Peyer's patch (tissue), 4 donors: Measurements from ENCODE around the gene CREB3L1.

Experiments
- POLR2A ChIP-seq, 2 donors: fragments of 450-650 bp; IDR thresholded peaks; one replicate each; pipeline ENCODE4 v1.5.1; 2017; ENCODE audit warnings: antibody characterized with exemption in 2 of 2, mild to moderate bottlenecking in 2 of 2, moderate library complexity in 2 of 2
- TF ChIP-seq, protein P1 (sequence below), 6 experiments: fragments of 450-650 bp in 4 of 6; fragments of 200-600 bp in 2 of 6; sonication (generic) in 1 of 6; IDR thresholded peaks; one replicate each; pipeline ENCODE4 v1.5.1; 2017 to 2019; ENCODE audit warnings: antibody characterized with exemption in 6 of 6, mild to moderate bottlenecking in 3 of 6, moderate library complexity in 1 of 6

DNA sequence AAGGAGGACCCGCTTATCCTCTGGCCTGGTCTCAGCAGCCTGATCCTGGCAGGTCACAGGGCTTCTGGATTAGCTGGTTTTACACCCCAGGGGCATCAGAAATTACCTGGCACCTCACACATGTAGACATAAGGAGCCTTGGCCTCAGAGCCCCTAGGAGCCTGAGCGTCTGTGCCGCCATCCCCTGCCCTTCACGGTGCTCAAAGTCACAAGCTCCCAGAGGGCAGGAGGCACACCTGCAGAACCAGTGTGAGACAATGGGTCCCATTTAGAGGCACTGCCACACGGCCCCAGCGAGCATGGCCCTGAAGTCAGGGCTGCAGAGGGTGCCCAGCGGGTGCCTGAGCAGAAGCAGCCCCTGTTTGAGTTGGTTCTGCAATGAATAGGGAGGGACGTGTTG lies 73.7 kb downstream of the CREB3L1 start:
- TF ChIP-seq, protein P1, sequence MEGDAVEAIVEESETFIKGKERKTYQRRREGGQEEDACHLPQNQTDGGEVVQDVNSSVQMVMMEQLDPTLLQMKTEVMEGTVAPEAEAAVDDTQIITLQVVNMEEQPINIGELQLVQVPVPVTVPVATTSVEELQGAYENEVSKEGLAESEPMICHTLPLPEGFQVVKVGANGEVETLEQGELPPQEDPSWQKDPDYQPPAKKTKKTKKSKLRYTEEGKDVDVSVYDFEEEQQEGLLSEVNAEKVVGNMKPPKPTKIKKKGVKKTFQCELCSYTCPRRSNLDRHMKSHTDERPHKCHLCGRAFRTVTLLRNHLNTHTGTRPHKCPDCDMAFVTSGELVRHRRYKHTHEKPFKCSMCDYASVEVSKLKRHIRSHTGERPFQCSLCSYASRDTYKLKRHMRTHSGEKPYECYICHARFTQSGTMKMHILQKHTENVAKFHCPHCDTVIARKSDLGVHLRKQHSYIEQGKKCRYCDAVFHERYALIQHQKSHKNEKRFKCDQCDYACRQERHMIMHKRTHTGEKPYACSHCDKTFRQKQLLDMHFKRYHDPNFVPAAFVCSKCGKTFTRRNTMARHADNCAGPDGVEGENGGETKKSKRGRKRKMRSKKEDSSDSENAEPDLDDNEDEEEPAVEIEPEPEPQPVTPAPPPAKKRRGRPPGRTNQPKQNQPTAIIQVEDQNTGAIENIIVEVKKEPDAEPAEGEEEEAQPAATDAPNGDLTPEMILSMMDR (IDR thresholded peaks at IDR 0.05), result no peak
- no peak for TF ChIP-seq POLR2A (IDR thresholded peaks at IDR 0.05)
